ENCODE measurements around the gene NPAS3.

DNA sequence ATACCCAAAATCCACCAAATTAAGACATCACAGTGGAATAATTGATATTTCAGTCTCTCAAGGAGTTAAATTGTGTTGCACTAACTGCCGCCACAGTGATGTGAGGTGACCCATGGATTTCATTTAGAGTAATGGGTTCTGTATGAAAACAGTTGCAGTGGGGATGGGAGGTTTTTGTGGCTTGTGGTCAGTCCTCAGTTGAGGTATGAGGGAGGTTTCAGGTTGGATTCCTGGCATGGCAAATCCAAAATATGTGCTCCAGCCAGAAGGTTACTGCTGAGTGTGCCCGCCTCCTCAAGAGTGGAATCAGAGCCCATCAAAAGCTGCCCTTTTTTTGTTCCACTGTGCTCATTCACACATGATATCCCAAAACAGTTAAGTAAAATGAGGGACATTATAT is 525.1 kb downstream of the NPAS3 start:
- TF ChIP-seq, protein P1, sequence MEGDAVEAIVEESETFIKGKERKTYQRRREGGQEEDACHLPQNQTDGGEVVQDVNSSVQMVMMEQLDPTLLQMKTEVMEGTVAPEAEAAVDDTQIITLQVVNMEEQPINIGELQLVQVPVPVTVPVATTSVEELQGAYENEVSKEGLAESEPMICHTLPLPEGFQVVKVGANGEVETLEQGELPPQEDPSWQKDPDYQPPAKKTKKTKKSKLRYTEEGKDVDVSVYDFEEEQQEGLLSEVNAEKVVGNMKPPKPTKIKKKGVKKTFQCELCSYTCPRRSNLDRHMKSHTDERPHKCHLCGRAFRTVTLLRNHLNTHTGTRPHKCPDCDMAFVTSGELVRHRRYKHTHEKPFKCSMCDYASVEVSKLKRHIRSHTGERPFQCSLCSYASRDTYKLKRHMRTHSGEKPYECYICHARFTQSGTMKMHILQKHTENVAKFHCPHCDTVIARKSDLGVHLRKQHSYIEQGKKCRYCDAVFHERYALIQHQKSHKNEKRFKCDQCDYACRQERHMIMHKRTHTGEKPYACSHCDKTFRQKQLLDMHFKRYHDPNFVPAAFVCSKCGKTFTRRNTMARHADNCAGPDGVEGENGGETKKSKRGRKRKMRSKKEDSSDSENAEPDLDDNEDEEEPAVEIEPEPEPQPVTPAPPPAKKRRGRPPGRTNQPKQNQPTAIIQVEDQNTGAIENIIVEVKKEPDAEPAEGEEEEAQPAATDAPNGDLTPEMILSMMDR (conservative IDR thresholded peaks at IDR 0.05; ENCODE audit: low read depth, low read length): no peak
- TF ChIP-seq EZH2 (IDR thresholded peaks at IDR 0.05; ENCODE audit: low read length, unreplicated experiment) (no peak), EZH2phosphoT487 (IDR thresholded peaks at IDR 0.05; ENCODE audit: borderline replicate concordance, low read length) (no peak)

Data from PC-3 (cell line).